Neutrophil (primary cell): ENCODE measurements around the gene NCCRP1.

Source experiments
- H3K27ac ChIP-seq: fragments of 200-600 bp; sonication (generic); 2 replicates; pipeline ENCODE4 v1.5.1; 2016; ENCODE audit warnings: mild to moderate bottlenecking, moderate library complexity
- H3K27me3 ChIP-seq: fragments of 200-600 bp; sonication (generic); 2 replicates; pipeline ENCODE4 v1.6.0; 2016; ENCODE audit warnings: mild to moderate bottlenecking
- H3K36me3 ChIP-seq: fragments of 200-600 bp; sonication (generic); 2 replicates; pipeline ENCODE4 v1.5.1; 2017
- H3K4me1 ChIP-seq, 2 experiments: fragments of 200-600 bp in 1 of 2; sonication (generic) in 1 of 2; 1 replicate in 1 of 2; 2 replicates in 1 of 2; pipeline versions ENCODE4 v1.5.1 to v1.6.1; 2013 to 2016; ENCODE audit warnings: low read depth in 1 of 2, low read length in 1 of 2, mild to moderate bottlenecking in 1 of 2, moderate library complexity in 1 of 2; ENCODE audit not compliant: control insufficient read depth in 1 of 2, insufficient read depth in 1 of 2
- H3K4me3 ChIP-seq, 2 experiments: fragments of 200-600 bp in 1 of 2; sonication (generic) in 1 of 2; 1 replicate in 1 of 2; 2 replicates in 1 of 2; pipeline ENCODE4 v1.5.1; 2013 to 2016; ENCODE audit warnings: low read depth in 1 of 2, low read length in 1 of 2, mild to moderate bottlenecking in 1 of 2, moderate library complexity in 1 of 2
- H3K9me3 ChIP-seq: fragments of 200-600 bp; sonication (generic); 2 replicates; pipeline ENCODE4 v1.5.1; 2016
- CTCF ChIP-seq: fragments of 200-600 bp; sonication (generic); IDR thresholded peaks from 2 replicates; pipeline ENCODE4 v1.5.1; 2016; ENCODE audit warnings: antibody characterized with exemption

Gene NCCRP1

GRCh38 chr19:39206122-39206521 is 9.4 kb downstream of the NCCRP1 start:
- Histone ChIP-seq H3K36me3 (no peaks in the 10 kb centered on the region), H3K4me3 (no peak overlapping the region), H3K4me1 (no peaks in the 10 kb centered on the region), H3K27me3 (peaks cover 46% of the 10 kb centered on the region), H3K27ac (no peak overlapping the region), H3K9me3 (no peaks in the 10 kb centered on the region)
- no peak for TF ChIP-seq CTCF

- no peak for TF ChIP-seq CTCF
- Histone ChIP-seq H3K36me3 (no peaks in the 10 kb centered on the region), H3K27me3 (peaks cover 35% of the 10 kb centered on the region)
These were observed 10.6 kb downstream of the NCCRP1 start for GRCh38 chr19:39207293-39207836.

GRCh38 chr19:39208175-39208795 is 11.5 kb downstream of the NCCRP1 start:
- H3K9me3 ChIP-seq, result no peaks in the 10 kb centered on the region
- no peak for TF ChIP-seq CTCF
- no peak overlapping the region for H3K27ac ChIP-seq
- H3K4me1 ChIP-seq, result no peaks in the 10 kb centered on the region
- peaks cover 26% of the 10 kb centered on the region for H3K27me3 ChIP-seq
- H3K36me3 ChIP-seq, result no peaks in the 10 kb centered on the region
- no peak overlapping the region for H3K4me3 ChIP-seq

More at GRCh38 chr19:39207293-39207836, 10.6 kb downstream of the NCCRP1 start:
- H3K9me3 ChIP-seq, result no peaks in the 10 kb centered on the region
- no peak overlapping the region for H3K4me3 ChIP-seq
- H3K4me1 ChIP-seq, result no peaks in the 10 kb centered on the region
- no peak overlapping the region for H3K27ac ChIP-seq

GRCh38 chr19:39209196-39209595 is 12.4 kb downstream of the NCCRP1 start:
- Histone ChIP-seq H3K9me3 (no peaks in the 10 kb centered on the region), H3K27ac (no peak overlapping the region), H3K4me1 (no peaks in the 10 kb centered on the region), H3K4me3 (no peak overlapping the region), H3K36me3 (no peaks in the 10 kb centered on the region), H3K27me3 (peaks cover 17% of the 10 kb centered on the region)
- no peak for TF ChIP-seq CTCF

- Histone ChIP-seq H3K4me3 (no peak overlapping the region), H3K27me3 (peaks cover 3% of the 10 kb centered on the region), H3K36me3 (no peaks in the 10 kb centered on the region), H3K4me1 (no peaks in the 10 kb centered on the region), H3K9me3 (no peaks in the 10 kb centered on the region), H3K27ac (no peak overlapping the region)
- no peak for TF ChIP-seq CTCF
These were observed 15.1 kb downstream of the NCCRP1 start for GRCh38 chr19:39211731-39212374.
